ENCODE measurements around the gene CYYR1.

CYYR1 gene

DNA sequence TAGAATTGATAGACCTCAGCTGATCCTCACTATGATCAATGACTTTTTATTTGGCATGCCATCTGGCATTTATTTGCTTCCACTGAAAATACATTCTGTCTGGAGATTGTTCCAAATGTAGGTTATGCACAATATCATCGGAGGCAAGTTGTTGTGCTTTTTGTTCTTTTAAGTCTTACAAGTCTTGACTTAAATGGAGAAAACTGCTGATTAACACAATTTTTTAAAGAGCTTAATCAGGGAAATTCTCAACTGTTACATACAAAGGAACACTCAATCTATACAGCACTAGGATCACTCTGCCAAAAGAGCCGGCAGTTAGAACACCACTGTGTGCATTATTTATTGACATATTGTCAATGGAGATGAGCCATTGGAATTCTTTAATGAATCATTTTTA lies 19.2 kb downstream of the CYYR1 start:
- DNase-seq (ENCODE audit: low read depth) = no peak

DNA sequence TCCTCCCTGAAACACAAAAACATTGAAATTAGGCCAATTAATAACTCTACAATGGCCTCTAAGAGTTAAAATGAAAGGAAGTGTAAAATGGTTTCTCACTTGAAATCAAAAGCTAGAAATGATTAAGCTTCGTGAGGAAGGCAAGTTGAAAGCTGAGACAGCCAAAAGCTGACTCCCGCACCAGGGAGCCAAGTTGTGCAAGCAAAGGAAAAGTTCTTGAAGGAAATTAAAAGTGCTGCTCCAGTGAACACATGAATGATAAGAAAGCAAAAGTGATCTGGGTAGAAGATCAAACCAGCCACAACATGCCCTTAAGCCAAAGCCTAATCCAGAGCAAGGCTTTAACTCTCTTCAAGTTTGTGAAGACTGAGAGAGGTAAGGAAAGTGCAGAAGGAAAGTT lies 22.8 kb downstream of the CYYR1 start:
- no peak for DNase-seq (ENCODE audit: low read depth)

DNA sequence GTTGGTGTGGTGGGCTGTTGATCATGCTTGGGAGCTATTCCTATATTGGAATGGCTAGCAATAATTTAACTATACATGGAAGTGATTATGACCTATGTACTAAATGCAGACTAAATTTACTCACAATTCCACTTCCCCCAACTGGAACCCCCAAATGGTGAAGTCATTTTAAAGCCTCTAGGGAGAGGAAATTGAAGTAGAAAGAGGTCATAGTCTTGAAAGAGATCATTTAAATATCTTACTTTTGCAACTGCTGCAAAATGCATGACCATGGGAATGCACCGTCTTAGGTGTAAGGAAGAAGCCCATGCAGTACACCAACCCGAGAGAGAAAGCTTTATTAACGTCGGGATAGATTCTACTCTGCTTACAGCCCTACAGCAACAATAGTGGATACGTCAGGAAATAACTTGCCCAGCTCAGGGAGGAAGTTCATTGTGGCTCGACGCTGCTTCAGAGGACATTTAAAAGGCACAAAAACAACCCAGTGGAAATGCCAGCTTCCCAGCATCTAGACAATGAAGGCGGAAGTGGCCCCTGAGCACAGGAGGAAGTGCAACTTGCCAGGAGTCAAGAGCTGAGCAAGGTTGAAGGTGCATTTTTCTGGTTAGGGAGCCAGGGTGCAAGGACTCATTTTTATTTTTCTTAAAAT lies 26.5 kb downstream of the CYYR1 start:
- DNase-seq (ENCODE audit: low read depth) = no peak

DNA sequence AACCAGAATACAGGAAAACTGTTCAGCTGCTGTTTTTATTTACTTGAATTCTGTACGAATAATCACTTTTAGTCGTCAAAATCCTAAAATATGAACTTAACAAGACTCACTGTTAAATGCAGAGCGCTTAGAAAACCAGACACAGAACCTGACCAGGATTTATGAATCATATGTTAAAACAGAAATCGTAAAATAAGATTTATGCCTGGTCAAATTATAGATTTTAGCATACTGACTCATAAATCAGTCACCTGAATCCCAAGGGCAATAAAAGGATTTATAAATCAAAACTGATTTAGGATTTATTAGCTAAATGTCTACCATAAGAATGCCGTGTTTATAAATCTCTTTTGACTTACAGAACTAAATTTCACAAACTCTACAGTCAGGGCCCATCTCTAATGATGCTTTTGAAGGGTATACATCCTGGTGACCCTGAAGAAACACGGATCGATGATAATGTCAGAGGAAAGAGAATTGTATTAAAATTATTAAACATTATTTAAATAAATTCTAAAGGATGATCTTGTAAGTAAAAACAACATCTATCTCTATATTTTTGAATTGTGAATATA lies 28.8 kb downstream of the CYYR1 start:
- no peak for DNase-seq (ENCODE audit: low read depth)

DNA sequence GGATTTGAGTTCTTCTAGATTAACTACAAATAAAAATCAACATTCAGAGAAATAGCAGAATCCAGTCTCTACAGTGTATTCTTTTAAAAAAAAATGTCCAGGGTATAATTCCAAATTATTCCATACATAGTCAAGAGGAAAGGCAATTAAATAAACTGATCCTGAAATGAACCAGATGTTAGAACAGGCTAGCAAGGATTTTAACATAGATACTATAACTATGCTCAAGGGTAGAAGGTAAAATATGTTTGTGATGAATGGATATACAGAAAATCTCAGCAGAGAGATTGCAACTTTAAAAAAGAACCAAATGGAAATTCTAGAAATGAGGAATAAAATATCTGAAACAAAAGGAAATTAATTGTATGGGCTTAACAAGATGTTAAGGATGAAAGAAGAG lies 32.4 kb downstream of the CYYR1 start:
- no peak for DNase-seq (ENCODE audit: low read depth)

DNA sequence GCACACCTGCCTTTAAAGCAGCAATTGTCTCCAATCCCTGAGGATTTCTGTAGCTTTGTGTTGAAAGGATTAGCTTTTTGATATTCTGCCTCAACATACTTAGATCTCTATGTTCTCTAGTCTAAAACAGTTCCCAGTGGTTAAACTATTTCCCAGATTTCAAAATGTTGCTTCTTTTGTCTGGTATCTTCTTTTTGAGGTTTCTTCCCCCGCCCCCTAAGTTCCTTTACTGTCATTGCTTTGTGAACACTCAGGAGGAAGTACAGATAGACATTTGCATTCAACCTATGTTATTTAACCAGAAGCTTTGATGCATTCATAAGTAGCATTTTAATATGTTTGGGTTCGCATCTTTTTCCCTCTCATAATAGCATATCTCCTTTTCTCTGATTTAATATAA lies 33.5 kb downstream of the CYYR1 start:
- no peak for DNase-seq (ENCODE audit: low read depth)

DNA sequence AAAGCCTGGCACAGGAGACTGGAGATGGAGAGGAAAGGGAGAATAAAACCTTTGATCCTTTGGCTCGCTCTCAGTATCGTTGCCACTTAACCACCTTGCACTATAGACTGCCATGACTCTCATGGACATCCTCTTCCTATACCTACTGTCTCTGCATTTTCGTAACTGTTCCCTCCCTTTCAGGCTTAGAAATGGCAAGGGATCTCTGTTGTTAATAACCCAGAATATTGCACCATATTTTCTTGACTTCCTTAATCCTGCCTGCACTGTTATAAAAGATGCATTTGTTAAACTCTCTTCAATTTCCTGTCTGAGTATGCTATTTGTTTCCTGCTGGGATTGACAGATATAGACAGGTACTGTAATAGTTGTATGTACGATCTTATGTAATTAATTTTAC lies 38.6 kb downstream of the CYYR1 start:
- DNase-seq (ENCODE audit: low read depth) = no peak

DNA sequence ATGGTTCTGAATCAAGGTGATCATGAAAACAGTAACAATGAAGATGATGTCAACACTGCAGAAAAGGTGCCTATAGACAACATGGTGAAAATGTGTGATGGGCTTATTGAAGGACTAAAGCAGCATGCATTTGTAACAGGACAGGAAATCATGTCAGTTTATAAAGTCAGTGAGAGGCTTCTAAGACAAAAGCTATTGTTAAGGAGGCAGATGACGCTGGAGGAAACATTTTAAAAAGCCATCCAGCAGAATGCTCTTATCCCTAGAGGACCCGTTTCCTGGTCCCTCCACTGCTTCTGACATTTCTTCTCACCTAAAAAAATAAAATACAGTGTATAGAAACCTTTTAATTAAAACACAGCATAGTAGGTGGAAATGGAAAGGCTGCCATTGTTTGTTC lies 40.9 kb downstream of the CYYR1 start:
- no peak for DNase-seq (ENCODE audit: low read depth)

DNA sequence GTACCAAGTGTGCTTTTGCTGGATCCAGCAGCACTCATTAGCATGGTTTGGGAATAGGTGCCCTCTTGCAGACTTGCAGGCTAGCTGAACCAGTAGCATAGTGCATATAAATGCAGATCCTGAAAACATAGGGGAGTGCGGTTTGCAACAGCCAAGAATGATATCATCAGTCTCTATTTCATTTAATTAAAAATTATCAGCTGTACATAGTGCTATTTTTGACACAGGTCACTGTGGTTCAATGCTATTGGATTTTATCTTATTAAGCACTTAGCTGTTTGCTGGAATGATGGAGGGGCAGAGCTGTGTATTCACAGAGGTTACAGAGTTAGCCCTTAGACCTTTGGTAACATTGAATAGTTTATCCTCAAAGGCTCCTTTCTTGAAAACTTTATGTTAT lies 43.6 kb downstream of the CYYR1 start:
- DNase-seq (ENCODE audit: low read depth) = no peak

DNA sequence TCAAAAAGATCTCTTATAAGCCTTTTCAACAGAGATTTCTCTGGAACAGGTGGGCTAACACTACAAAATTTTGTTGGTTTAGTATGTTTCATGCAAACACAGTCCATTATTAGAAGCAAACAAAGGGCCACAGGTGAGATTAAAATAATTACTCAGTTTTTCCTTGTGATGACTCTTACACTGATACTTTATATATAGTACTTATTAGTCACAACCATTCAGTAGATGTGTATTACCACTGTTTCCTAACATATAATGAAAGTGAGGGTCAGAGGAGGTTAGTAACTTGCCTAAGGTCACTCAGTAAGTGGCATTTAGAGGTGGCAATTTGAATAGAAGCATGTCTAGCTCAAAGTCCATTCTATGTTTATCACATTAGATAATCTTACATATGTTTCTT lies 44.2 kb downstream of the CYYR1 start:
- DNase-seq (ENCODE audit: low read depth) = no peak

DNA sequence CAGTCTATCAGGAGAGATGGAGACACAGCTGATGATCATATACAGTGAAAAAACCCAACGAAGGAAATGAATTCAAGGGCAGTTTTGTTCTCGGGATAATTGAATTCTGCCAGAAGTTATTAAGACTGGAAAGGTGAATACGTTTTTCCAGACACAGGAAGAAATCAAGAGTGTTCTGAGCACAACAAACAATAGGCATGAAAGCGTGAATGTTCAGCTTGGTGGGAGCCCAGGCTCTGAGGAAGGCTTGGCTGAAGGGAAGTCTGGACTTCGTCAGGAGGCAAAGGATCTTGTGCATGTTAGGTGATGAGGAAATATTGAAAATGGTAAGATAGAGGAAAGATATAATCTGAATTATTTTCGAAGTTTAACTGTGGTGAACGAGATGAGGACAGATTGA lies 50.4 kb downstream of the CYYR1 start:
- DNase-seq (ENCODE audit: low read depth) = no peak

DNA sequence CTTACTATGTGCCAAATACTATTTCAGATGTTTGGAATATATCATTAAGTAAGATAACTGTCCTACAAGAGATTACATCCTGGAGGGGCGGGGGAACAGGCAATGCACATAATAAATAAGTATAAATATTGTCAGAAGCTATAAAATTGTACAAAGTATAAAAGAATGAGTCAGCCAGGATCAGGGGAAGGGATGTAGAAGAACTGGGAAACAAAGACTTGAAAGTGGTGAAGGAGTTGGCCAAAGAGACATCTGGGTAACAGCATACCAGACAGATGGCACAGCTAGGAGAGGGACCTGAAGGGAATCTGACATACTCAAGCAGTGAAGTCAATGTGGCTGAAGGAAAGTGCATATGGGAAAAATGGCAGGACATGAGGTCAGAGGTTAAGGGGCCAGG lies 53.9 kb downstream of the CYYR1 start:
- DNase-seq (ENCODE audit: low read depth) = no peak

DNA sequence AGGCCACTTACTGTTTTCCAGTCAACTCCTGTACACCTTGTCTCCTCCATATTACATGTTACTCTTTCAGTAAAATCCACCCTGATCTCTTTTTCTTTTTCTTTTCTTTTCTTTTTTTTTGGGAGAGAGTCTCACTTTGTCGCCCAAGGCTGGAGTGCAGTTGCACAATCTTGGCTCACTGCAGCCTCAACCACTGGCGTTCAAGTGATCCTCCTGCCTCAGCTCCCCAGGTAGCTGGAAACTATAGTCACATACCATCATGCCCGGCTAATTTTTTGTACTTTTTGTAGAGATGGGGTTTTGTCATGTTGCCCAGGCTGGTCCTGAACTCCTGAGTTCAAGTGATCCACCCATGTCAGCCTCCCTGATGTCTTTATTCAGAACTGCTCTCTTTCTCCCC lies 57.8 kb downstream of the CYYR1 start:
- no peak for DNase-seq (ENCODE audit: low read depth)

DNA sequence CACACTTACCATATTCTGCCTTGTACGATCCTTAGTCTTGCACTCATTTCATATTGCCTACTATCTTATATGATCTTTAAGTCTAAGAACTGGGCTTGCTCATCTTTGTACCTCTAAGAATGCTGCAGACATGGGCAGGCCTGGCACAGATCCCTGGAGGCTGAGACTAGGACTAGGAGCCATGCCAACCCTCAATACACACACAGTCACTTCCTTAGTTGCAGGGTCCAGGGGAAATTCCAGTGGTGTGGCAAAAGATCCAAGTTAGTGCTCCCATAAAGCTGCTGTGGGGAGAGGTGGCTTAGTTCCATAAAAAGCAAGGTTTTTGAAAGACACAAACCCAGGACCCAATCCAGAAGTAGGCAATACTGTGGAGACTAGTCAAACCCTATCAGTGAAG lies 59.9 kb downstream of the CYYR1 start:
- no peak for DNase-seq (ENCODE audit: low read depth)

DNA sequence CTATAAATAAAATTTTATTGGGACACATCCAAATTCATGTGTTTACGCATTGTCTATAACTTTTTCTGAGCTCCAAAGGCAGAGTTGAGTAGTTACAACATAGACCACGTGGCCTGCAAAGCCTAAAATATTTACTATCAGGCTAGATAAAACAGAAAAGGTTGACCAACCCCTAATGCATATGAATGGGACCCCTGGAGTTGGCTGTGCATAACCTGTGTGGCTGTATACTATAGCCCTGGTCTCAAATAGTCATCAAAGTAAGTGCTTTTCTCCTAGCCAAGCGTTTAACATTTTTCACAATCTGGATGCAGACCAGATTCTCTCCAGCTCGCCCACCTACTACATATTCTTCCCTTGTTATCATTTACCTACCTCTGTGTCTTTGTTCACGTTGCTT lies 60.4 kb downstream of the CYYR1 start:
- DNase-seq (ENCODE audit: low read depth) = no peak

DNA sequence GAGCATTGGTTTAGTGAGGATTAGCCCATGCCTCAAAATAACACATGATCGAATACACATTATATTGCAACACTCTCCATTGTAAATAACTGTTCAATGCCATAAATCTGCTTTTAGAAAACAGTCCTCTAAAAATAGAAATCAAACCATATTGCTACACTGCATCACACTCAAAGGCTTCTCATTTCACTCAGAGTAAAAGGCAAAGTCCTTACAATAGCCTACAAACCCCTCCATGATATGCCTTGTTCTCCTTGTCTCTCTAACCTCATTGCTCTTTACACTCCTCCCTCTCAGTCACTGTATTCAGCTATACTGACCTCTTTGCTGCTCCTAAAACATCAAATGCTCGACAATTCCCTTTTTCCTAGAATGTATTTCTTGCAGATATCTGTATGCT lies 64.2 kb downstream of the CYYR1 start:
- no peak for DNase-seq (ENCODE audit: low read depth)

DNA sequence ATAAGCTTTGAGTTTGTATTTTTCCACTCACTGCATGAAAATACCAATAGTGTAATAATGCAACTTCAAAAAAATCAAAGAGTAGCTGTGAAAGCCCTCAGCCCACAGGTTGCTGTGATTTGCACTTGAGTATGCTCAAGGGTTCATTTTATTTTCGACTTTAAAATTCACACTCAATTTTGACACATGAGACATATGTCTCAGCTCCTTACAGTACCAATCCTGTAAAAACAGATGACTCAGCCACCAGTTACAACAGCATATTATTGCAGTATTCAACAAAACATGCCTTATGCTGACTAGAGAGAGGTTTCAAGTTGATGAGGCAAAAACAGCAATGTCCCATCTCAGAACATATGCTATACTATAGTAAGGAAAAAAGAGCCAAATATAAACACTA lies 66.1 kb downstream of the CYYR1 start:
- no peak for DNase-seq (ENCODE audit: low read depth)

DNA sequence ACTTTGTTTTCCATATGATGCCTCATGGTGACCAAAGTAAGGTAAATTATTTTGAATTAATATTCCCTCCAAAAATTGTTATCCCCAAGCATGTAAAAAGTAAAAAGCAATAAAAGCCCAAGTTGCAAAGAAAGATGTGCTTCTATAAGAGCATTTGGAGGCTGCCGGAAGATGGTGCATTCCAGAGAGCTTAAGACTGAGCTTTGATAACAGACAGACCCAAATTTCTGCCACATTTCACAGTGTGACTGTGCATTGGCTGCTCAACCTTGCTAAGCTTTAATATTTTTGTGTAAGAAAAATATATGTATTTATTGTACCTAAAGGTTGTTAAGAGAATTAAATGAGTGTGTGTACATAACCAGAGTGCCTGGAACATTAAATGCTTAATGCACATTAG lies 67.9 kb downstream of the CYYR1 start:
- no peak for DNase-seq (ENCODE audit: low read depth)

DNA sequence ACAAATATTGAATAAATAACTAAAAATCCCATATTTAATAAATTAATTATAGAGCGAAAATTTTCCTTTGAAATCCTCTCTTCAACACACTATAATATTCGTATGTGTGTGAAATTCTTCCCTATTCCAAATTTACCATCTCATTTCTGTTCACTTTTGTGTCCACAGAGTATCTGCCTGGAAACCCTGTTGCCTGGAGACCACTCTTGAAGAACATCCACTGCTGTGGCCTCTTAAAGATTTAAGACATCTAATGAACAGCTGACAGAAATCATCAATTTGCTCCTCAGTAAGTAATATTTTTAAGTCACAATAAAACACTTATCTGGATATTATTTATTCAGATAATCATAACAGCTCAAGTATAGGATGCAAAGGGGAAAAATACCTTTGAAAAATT lies 69.7 kb downstream of the CYYR1 start:
- DNase-seq (ENCODE audit: low read depth) = no peak

DNA sequence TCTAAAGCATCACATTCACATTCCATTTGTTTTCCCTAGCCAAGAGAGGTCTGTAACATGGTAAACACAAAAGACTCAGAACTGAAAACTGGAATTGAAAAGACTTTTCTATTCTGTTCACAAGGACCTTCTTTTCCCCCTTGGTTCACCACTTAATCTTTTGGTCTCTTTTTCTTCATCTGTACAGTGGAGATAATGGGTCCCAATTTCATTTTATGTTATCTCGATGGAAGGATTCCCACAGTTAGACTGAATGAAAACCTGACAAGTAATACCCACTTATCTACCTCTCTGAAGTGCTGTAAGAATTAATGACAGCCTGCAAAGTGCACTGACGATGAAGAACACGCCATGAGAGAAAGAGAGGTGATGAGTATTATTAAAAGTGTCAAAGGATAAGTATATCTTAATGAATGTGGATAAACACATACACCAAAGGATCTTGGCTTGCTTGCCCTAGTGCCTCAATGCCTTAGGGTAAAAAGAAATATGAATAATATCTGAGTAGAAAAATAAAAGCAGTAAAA lies 71.5 kb downstream of the CYYR1 start:
- DNase-seq (ENCODE audit: low read depth) = no peak

DNA sequence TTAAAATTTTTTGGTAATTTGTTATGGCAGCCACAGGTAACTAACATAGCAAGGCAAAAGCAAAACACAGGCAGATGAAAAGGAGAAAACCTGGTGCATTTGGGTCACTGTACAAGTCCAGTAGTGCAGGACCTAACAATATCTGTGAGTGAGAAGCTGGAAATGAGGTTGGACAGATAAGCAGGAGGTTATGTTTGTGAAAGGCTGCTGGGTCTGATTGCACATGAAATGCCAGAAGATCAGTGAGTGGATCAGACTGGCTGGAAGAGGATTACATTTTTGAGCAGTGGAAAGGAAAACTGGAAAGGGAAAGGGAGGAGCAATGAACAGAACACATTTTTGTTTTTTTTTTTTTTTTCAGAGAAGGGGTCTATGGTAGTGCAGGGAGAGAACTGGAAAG lies 73.6 kb downstream of the CYYR1 start:
- DNase-seq (ENCODE audit: low read depth) = no peak

DNA sequence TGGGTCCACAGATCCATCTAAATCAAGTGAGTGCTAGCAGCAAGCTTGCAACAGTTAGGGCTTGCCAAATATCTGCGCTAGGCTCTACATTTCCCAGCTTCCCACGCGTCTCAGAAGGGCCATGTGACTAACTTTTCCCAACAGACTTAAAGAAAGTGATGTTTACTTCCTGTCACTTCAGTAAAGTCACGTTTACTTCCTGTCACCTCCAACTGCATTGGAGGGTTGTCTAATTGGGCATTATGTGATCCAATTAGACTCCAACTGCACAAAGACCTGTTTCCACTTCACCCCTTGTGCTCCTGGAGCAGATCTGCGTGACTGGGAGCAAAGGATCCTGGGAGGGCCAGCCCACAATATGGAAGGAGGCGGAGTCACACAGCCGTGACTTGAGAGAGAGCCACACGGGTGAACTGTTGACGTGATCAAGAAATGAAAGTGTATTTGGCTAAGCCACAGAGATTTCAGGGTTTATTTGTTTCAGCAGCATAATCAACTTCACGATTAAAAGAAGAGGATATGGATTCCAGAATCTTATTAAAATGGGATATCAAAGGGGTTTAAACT lies 77.7 kb downstream of the CYYR1 start:
- no peak for DNase-seq (ENCODE audit: low read depth)

DNA sequence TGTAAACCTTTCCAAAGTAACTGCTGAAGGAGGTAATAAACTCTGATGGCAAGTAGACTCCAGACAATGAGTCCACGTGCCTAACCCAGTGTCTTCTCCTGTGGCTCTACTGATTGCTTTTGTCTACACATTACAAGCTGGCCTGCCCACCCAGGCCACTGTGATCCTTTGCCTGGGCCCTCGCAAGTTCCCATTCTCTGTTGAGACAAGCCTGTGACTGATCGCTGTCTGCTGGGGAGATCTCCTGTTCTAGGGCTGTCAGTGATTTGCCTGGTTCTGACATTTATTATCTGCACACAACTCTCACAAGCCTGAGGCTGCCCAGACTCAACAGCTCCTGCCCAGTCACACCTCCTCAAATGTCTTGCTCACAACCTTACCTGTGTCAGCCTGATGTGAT lies 81.4 kb downstream of the CYYR1 start:
- no peak for DNase-seq (ENCODE audit: low read depth)

DNA sequence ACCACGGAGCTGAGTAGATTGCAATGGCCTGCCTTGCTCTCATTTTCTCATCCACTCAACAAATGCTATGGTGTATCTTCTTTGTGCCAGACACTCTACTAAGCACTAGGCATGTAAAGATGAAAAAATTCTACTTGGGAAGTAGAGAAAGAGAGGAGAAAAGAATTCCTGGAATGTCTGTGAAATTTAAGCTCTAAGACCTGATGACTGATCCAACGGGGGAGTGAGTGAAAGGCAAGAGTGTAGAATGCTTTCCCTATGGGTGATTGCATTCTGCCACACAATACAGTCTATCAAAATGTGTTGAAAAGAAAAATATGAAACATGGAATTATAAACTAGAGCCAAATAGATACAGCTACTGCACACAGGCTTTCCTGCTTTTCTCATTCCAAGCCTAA lies 82.3 kb downstream of the CYYR1 start:
- no peak for DNase-seq (ENCODE audit: low read depth)

All from activated T-cell treated with anti-CD3 and anti-CD28 coated beads for 24 hours (primary cell).